Measurements from ENCODE around the gene UNC79.
"Not testable (repeated sequence)": the region's sequence is repeated elsewhere in the genome, so short reads cannot be mapped to it uniquely, and the experiment has no call there.

UNC79 gene

DNA sequence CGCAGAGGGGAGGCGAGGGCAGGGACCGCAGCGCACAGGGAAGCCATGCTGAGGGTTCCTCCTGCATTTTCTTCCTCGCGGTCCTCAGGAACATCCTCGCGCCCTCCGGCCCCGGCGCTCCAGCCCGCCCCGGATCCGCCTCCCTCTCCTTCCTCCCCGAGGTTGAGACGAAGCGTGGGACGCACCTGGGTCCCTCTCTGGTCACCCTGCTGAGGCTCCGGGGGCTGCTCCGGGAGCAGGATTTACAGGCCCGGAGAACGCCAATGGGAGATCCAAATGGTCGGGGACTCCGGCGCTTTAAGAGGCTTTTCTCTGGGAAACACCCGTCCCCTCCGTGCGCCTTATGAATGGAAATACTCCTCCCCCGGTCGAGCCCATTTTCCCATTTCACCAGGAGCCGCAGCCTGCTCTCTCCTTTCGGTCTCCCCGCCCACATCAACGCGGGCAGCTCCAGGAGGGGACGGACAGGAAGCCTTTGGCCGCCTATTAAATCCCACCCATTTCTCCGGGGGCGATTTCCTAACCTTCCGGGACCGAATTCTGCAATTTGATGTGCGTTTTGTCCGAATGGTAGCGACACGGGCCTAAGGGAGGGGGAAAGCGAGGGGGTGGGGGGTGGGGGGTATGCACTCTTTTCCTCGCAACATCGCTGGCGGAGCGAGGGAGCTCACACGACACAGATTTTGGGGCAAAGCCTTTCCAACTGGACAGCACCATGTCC lies at the start of gene UNC79:
Gene UNC79 (plus strand): TSS at position 625 of the 721 bp plus-strand sequence. CDS start 91 bp downstream, at position 716.
- DNase-seq, result no peak

DNA sequence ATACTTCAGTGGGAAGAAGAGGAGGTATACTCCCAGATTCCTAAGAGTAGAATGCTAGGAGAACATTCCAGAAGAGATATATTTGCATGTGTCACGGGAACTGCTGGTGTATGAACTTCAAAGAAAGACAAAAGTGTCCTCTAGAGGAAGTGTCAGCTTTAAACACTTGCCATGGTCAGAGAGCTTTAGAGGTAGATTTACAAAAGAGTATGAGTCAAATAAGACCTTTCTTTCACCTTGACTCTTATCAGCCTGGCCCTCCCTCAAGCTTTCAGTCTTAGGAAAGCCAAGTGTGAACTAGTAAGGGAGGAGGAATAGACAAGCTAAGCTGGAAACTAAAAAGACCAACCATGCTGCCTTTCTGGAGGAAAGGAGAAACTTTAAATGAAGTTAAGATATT lies 49.1 kb upstream of the UNC79 start:
- no peak for DNase-seq

DNA sequence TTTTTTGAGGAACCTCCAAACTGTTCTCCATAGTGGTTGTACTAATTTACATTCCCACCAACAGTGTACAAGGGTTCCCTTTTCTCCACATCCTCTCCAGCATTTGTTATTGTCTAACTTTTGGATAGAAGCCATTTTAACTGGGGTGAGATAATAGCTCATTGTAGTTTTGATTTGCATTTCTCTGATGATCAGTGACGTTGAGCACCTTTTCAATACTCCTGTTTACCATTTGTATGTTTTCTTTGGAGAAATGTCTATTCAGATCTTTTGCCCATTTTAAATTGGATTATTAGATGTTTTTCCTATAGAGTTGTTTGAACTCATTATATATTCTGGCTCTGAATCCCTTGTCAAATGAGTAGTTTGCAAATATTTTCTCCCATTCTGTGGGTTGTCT lies 46.5 kb upstream of the UNC79 start:
- DNase-seq, result not testable (repeated sequence)

DNA sequence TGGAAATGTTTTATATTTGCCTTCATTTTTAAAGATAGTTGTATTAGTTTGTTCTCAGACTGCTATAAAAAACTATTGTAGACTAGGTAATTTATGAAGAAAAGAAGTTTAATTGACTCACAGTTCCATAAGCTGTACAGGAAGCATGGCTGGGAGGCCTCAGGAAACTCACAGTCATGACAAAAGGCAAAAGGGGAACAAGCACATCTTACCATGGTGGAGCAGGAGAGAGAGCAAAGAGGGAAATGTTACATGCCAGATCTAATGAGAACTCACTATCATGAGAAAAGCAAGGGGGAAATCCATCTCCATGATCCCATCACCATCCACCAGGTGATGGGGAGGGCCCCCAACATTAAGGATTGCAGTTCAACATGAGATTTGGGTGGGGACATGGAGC lies 35.5 kb upstream of the UNC79 start:
- DNase-seq, result no peak

DNA sequence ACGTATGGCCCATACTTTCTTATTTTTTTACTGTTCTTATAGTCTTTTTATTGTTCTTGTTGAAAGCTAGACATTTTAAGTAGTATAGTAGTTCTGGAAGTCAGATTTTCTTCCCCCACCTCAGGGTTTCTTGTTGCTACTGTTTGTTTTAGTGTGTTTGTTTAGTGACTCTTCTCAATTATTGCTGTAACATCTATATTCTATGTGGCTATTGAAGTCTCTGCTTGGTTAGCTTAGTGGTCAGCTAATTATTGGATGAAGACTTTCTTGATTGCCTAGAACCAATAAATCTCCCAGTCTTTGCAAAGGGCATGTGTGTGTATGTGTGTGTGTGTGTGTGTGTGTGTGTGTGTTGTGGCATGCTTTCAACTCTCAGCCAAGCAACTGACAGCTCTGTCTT lies 34.3 kb upstream of the UNC79 start:
- DNase-seq, result no peak

DNA sequence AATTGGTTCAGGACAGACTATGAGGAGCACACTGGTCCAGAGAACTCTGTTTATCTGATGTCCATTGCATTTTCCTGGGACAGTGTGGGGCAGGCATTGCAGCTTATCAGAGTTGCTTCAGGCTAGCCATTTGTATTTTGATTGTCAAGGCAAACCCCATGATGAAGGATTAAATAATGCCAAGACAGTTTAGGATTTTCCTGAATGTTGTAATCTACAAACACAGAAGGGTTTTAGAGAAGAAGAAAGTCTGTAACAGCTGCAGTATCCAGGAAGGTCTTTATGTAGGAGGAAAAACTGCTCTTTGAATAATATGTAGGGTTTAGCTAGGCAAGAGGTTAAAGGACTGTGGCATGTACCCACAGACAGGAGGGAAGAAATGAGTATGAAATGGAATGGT lies 32.2 kb upstream of the UNC79 start:
- no peak for DNase-seq

DNA sequence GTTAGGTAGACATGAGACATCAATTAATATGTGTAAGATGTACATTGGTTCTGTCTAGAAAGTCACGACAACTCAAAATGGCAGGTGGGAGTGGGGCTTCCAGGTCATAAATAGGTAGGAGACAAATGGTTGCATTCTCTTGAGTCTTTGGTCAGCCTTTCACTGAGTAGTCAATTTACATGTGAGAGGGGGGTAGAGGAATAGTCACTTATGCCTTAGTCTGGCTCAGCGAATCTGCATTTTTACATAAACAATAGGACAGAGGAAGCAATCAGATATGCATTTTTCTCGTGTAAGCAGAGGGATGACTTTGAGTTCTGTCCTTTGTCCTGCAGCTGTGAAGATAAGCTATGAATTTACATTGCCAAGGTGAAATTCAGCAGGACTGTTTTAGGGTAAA lies 27.8 kb upstream of the UNC79 start:
- no peak for DNase-seq

DNA sequence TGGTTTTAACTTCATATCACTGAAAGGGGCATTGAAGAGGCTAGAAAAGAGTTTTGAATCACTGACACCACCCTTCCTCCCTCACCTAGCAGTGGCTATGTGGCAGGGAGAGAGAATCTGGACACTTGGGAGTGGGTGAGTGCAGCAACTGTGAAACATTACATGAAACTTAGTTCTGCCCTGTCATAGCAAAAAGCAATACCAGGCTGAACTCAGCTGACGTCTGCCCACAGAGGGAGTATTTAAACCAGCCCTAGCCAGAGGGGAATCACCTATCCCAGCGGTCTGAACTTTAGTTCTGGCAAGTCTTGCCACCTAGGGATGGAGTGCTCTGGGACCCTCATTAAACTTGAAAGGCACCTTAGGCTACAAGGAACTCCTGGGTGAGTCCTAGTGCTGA lies 20.7 kb upstream of the UNC79 start:
- DNase-seq, result no peak

DNA sequence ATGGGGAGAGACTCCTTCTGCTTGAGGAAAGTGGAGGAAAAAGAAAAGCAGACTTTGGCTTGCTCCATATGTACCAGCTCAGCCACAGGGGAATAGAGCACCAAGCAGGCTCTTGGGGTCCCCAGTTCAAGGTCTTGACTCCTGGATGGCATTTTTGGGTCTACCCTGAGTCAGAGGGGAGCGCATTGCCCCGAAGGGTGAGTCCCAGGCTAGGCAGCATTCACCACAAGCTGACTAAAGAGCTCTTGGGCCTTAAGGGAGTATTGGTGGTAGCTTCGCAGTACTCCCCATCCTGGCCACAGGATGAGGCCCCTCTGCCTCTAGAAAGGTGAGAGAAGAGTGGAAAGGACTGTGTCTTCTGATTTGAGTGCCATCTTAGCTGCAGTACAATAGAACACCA lies 19.8 kb upstream of the UNC79 start:
- no peak for DNase-seq

DNA sequence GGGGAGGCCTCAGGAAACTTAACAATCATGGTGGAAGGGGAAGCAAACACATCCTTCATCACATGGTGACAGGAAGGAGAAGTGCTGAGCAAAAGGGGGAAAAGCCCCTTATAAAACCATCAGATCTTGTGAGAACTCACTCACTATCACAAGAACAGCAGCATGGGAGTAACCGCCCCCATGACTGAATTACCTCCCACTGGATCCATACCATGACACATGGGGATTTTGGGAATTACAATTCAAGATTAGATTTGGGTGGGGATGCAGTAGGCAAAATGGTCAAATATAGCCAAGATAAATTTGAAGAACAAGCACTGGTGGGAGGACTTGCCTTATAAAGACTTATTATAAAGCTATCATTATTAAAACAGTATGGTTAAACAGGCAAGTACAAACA lies 5.6 kb upstream of the UNC79 start:
- not testable (repeated sequence) for DNase-seq

DNA sequence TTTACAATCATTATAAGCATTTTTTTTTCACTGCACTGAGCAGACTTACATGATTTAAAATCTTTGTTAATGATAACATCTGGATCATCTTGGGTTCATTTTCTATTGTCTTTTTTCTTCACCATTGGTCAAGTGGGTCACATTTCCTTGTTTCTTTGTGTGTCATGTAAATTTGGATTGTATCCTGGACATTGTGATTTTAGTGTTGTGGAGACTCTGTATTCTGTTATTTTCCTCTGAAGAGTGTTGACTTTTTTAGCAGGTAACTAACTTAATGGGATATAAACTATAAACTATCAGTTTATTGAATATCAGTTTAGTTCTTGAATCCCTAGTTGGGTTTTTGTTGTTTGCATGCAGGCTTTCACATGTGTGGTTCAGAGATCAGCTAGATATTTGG lies 4.0 kb upstream of the UNC79 start:
- DNase-seq, result no peak

DNA sequence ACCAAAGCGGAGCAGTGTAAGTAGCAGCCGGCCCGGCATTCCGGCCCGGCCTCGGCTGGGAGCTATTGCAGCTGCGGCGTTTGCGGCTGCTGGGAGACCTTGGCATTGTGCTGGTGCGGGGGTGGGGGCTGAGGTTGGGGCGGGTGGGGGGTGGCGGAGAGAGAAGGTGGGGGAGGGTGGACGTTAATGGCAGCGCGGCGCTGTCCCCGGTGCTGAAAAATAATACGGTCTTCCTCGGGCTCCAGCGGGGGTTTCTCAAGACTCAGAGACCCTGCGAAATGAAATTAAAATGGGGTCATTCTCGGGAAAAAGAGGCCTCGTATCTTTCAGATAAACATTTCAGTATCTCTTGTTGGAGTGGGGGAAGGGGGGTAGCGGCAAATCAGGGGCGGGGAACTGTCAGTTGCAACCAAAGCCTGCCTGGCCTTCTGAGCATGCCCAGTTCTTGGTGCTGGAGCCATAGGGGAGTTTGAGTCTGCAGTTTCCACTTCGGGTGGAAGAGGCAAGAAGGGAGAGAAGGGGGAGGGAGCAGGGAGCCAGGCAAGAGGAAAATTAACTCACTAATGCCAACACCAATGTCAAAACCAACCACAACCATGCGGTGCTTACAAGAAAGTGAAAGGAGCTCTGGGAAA lies 414 bp downstream of the UNC79 start:
- DNase-seq, result no peak

DNA sequence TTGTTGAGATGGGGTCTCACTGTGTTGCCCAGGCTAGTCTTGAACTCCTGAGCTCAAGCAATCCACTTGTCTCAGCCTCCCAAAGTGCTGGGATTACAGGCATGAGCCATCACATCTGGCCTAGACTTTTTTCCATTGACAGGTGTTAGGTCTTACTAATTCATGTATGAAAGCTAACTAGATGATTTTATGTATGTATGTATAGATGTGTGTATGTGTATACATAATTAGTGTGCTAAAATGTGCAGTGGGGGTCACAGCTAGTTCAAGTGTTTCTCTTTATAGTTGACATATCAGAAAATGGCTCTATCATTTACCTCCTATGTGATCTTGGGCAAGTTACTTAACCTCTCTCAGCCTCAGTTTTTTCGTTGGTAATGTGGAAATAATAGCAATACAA lies 23.5 kb downstream of the UNC79 start:
- DNase-seq, result no peak

DNA sequence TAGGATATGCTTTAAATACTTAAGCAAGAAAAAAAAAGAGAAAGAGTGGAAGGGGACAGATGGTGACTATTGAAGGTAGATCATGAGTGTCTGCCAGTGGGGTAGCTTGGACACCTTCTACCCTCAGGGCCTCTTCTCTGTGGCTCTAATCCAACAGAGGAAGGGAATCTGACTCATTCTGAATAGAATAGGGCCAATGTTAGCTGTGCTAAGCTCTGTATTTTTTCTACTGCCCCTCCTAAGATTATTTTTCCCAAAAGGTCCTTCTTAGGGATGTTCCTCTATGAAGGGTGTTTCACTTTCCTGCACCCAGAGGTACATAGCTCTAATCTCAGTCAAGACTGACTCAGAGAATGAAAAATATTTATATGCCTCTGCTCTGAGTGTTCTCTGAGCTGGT lies 25.6 kb downstream of the UNC79 start:
- no peak for DNase-seq

DNA sequence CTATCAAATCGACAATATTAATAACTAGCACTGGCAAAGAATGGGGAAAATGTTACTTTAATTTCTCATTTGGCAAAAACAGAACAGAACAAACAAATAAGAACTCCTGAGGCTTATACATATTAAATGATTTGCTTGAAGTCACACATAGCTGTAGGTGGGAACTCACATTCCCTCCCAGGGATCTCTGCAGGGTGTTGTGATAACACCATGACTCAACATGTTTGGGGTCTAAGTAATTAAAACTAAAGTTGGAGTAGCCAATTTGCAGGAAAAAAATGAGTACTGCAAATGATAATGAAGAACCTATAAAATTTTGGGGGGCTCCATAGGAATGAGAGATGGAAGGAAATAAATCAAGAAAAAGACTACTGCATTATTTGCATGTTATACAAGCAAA lies 27.5 kb downstream of the UNC79 start:
- no peak for DNase-seq

DNA sequence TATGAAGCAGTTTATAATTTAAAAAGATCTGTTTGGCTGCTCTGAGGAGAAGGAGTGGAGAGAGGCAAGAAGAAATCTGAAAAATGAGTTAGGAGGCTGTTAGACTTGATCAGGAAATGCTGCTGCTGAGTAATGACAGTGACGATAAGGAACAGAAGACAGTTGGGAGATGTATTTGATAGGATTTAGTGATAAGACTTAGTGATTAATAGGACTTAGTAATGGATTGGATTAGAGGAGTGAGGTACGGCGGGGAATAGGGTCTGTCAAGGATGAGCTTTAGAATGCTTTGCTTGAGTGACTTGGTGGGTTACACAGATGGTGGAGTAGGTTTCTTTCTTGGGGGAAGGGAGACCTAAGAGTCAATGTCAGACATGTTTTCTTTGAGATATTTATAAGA lies 31.7 kb downstream of the UNC79 start:
- DNase-seq, result no peak

DNA sequence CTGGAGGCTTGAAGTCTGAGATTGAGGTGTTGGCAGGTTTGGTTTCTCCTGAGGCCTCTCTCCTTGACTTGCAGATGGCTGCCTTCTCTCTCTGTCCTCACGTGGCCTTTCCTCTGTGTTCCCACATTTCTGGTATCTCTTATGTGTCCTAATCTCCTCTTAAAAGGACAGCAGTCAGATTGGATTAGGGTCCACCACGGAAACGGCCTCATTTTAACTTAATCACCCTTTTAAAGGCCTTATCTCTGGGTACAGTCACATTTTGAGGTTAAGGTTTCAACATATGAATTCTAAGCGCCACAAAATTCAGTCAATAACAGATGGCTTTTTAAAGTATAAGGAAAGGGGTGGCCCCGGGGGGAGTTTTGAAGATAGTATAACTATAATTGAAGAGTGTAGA lies 33.5 kb downstream of the UNC79 start:
- no peak for DNase-seq

DNA sequence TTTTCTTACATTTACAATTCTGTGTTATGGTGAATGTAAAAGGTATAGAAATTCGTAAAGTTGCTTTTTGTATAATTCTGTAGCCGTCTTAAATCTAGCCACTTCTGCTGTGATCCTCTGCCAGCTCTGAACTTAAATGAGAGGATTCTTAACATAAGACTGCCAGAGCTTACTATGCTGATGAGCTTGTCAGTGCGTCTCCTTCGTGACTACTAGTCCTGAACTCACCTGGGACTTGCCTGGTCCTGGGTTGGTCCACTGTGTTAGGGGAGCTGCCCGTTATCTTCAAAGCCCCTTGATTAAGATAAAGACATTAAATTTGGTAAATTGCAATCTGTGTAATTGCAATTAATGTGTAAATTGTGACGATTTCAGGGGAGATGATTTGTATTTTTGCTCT lies 44.7 kb downstream of the UNC79 start:
- DNase-seq, result no peak

DNA sequence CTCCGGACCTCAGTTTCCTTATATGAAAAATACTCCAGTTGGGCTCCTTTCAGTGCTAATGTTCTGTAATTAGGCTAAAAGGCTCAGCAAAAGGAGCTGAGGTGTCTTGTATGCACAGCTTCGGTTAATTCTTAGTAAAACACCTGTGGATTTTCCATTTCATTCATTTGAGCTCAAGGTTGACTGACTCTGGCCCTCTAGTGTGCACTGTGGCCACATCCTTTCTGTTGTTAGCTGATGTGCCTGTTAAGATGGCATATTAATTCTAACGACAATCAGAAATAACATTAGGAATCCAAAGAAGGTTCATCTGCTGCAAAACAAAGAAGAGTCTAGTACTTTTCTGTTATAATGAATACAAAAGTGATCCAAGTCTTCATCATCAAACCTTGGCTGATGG lies 45.6 kb downstream of the UNC79 start:
- DNase-seq, result no peak

DNA sequence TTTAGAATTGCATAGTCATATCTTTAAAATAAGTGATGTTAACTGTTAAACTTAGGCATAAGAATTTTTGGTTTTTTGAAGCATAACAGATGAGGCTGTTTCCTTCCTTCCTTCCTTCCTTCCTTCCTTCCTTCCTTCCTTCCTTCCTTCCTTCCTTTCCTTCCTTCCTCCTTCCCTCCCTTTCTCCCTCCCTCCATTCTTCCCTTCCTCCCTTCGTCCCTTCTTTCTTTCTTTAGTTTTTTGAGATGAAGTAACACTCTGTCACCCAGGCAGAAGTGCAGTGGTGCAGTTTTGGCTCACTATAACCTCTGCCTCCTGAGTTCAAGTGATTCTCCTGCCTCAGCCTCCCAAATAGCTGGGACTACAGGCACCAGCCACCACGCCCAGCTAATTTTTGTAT lies 48.3 kb downstream of the UNC79 start:
- DNase-seq, result not testable (repeated sequence)

DNA sequence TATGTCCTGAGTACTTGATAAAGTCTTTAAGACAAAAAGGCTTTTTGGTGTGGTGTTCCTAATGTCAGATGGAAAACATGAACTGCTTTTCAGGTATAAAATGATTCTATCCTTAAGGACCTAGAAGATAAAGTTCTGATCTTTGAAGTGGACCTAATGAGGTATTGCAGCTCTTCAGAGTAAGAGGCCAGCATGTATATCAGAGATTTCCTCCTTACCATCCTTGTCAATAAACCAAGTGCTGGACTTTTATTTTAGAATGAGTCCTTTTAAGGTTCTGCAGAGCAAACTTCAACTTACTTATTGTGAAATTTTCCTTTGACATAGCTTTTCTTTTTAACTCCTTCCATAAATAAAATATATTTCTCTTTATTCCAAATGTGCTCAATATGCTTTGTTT lies 50.1 kb downstream of the UNC79 start:
- DNase-seq, result no peak

DNA sequence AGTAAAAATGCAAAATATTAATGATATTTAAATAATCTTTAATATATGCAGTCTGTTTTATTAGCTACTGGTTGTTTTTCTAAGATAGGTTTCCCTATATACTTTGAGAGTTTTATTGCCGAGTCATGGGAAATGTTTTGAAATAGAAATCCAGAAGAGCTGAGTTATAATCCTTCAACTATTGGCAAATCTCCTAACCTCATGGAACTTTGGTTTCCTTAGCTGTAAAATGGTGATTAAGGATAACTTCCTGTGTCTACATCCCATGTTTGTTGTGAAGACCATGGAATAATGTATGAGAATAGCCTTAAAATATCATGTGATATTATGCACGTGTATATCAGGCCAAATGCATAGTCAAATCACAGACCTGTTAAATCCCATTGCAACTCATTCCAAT lies 51.0 kb downstream of the UNC79 start:
- no peak for DNase-seq

DNA sequence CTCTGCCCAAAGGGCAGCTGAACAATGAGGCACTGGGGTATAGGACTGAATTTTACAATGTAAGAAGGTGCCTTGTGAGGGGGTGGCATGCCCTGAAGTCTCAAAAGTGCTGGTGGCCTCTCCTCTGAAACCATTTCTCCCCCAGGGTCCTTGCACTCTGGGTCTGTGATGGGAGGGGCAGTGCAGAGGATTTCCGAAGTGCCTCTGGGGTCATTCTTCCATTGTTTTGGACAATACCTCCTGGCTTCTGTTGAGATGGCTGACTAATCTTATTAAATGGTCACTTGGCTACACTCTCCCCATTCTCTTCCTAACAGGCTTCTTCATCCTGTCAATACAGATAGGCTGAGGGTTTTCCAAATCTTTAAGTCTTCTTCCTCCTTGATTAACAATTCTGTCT lies 59.3 kb downstream of the UNC79 start:
- DNase-seq, result no peak

DNA sequence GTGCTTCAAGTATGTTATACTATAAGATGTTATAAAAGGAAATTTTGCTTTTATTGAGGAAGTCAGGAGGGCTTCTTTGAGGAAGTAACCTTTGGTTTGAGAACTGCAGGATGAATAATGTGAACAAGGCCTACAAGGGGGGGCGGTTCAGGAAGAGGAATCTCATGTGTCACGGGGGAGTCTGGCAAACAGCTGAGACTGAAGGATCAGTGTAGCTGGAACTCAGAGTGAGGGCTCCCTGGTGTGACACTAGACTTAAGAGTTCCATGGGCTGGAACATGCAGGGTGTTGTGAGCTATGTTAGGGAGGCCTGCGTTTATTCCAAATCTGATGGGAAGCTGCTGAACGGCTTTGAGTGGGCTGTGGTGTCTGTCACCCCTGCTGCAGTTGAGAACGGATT lies 62.3 kb downstream of the UNC79 start:
- no peak for DNase-seq

DNA sequence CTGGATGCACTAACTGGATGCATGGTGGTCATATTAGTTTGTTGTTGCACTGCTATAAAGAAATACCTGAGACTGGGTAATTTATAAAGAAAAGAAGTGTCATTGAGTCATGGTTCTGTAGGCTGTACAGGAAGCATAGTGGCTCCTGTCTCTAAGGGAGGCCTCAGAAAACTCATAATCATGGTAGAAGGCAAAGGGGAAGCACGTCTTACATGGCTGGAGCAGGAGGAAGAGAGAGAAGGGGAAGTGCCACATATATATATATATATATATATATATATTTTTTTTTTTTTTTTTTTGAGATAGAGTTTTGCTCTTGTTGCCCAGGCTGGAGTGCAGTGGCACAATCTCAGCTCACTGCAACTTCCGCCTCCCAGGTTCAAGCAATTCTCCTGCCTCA lies 62.9 kb downstream of the UNC79 start:
- DNase-seq, result not testable (repeated sequence)
